Activated CD4-positive, CD25-positive, alpha-beta regulatory T cell treated with anti-CD3 and anti-CD28 coated beads, Interleukin-2, amount 50 U/mL, for 72 hours (primary cell): Measurements from ENCODE around the gene COX14.

Source experiments
- DNase-seq: peaks from one replicate; pipeline ENCODE4 v3.0.0; 2021

Gene COX14

GRCh38 chr12:50166799-50167048 is 54.7 kb downstream of the COX14 start:
- DNase-seq: peak; percentile 75

GRCh38 chr12:50167049-50167828 is 55.2 kb downstream of the COX14 start, which contains the start of gene CERS5:
TSS of gene CERS5 (minus strand) at chr12:50167369. CDS start at chr12:50167297, 72 bp downstream.
- peak; percentile 97 for DNase-seq
